ENCODE results near the gene DHX36.

The DHX36 gene

DNA sequence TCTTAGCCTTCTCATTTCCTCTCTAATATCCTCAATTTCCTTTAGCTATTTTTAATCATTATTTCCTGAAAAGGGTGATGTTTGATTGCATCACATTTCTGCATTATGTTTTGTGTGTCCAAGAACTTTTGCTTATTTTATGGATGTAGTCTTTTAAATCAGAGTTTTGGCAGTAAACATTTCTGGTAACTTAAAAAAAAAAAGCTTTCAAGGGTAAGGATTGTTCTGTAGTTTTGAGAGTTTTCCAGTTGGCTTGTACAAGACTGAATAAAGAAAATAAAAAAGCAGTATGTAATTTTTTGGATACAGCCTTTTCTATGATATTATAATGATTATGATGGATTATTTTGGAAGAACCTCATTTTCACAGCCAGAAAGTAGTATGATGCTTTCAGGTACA lies 99.4 kb downstream of the DHX36 start:
- no peak for DNase-seq (ENCODE audit: low read depth in 3 of 3, low spot score in 1 of 3)

DNA sequence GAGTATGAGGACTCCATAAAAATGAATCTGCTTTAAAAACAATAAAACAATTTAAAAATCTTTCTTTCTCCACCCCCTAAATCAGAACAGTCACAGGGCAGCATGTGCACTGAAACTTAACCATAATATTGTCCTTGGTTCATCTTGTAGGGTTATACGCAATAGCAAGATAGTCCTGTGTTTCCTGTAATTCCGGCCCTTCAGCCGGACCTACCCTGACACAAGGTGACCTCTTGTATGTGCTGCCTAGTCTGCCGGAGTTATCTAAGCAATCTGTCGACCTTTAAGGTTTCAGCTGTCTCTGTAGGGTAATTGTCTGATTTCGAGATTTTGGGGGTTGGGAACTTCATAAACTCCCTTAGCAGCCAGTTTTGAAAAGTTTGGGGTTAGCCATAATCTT lies 99.9 kb downstream of the DHX36 start:
- DNase-seq (ENCODE audit: low read depth in 3 of 3, low spot score in 1 of 3) = no peak

DNA sequence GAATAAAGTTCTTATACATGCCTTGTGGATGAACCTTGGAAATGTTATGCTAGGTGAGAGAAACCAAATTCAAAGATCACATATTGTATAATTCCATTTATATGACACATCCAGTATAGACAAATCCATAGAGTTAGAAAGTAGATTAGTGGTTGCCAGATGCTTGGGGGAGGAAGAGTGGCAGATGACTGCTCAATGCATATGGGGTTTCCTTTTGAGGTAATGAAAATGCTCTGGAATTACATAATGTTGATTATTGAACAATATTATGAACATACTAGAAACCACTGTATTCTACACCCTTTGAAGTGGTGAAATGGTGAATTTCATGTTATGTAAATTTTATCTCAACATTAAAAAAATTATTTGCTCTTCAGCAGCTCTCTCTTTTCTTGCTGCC lies 100.8 kb downstream of the DHX36 start:
- DNase-seq (ENCODE audit: low read depth in 3 of 3, low spot score in 1 of 3) = no peak
